SK-N-SH (cell line): ENCODE data around the gene FAF2. TPM values are rescaled to one million over a fixed set of nuclear protein-coding genes. Genes with fewer than 3 reads are reported as not detected.

Experiments used
- CTCF ChIA-PET: fragments of 300-600, 350-600 bp; formaldehyde crosslinking; extraction: SDS; loops from one replicate; lab custom pipeline; 2021; lab: Yijun Ruan, JAX
- POLR2A ChIA-PET: fragments of 350-600 bp; sonication (Branson Sonifier 250); formaldehyde crosslinking; extraction: SDS; loops from one replicate; lab custom pipeline; 2020; ENCODE audit warnings: antibody characterized with exemption, inconsistent platforms; lab: Yijun Ruan, JAX
- DNase-seq: peaks from one replicate; pipeline ENCODE4 v3.0.0; 2012
- H2AFZ ChIP-seq: fragments of 200-600 bp; sonication (generic); 2 replicates; pipeline ENCODE4 v1.8.1; 2016; ENCODE audit warnings: antibody characterized with exemption, mild to moderate bottlenecking, low read depth
- H3F3A ChIP-seq: fragments of 200-600 bp; sonication (generic); replicated peaks from 2 replicates; pipeline ENCODE3; 2016; ENCODE audit warnings: antibody characterized with exemption, mild to moderate bottlenecking; ENCODE audit not compliant: insufficient read depth
- H3K27ac ChIP-seq, 2 experiments: fragments of 200-500 bp in 1 of 2; fragments of 200-600 bp in 1 of 2; sonication (Bioruptor generic) in 1 of 2; sonication (generic), shearing (Covaris generic) in 1 of 2; 2 replicates each; pipeline versions ENCODE4 v1.5.1 to v1.6.1; 2014 to 2016; ENCODE audit warnings: low read depth in 2 of 2, inconsistent platforms in 1 of 2, low read length in 1 of 2, mild to moderate bottlenecking in 1 of 2, mixed read lengths in 1 of 2
- H3K27me3 ChIP-seq: fragments of 200-600 bp; sonication (generic), shearing (Covaris generic); 2 replicates; pipeline ENCODE4 v1.6.1; 2016; ENCODE audit warnings: mixed run types; ENCODE audit not compliant: insufficient read depth
- H3K36me3 ChIP-seq, 2 experiments: fragments of 200-500 bp in 1 of 2; fragments of 200-600 bp in 1 of 2; sonication (Bioruptor generic) in 1 of 2; sonication (generic) in 1 of 2; replicated peaks in 1 of 2; 2 replicates each; pipeline versions ENCODE3 to v1.5.1; 2014 to 2016; ENCODE audit warnings: low read length in 1 of 2, mild to moderate bottlenecking in 1 of 2; ENCODE audit not compliant: insufficient read depth in 2 of 2, control insufficient read depth in 1 of 2
- H3K4me1 ChIP-seq, 2 experiments: fragments of 200-500 bp in 1 of 2; fragments of 200-600 bp in 1 of 2; sonication (Bioruptor generic) in 1 of 2; sonication (generic), shearing (Covaris generic) in 1 of 2; 2 replicates each; pipeline versions ENCODE4 v1.5.1 to v1.6.1; 2014 to 2016; ENCODE audit warnings: low read depth in 1 of 2, low read length in 1 of 2, mixed run types in 1 of 2; ENCODE audit not compliant: insufficient read depth in 2 of 2, control insufficient read depth in 1 of 2
- H3K4me2 ChIP-seq: fragments of 200-600 bp; sonication (generic), shearing (Covaris generic); 2 replicates; pipeline ENCODE4 v1.6.1; 2017; ENCODE audit warnings: mixed run types
- H3K4me3 ChIP-seq, 2 experiments: fragments of 200-500 bp in 1 of 2; fragments of 200-600 bp in 1 of 2; sonication (Bioruptor generic) in 1 of 2; sonication (generic), shearing (Covaris generic) in 1 of 2; 2 replicates each; pipeline versions ENCODE4 v1.5.1 to v1.8.1; 2014 to 2016; ENCODE audit warnings: low read depth in 2 of 2, inconsistent platforms in 1 of 2, low read length in 1 of 2, mild to moderate bottlenecking in 1 of 2, mixed read lengths in 1 of 2, moderate library complexity in 1 of 2
- H3K79me2 ChIP-seq: fragments of 200-600 bp; sonication (generic); 2 replicates; pipeline ENCODE4 v1.8.1; 2017; ENCODE audit warnings: mild to moderate bottlenecking; ENCODE audit not compliant: insufficient read depth
- H3K9ac ChIP-seq: fragments of 200-600 bp; sonication (generic); 2 replicates; pipeline ENCODE4 v1.6.1; 2017; ENCODE audit warnings: mixed run types
- H3K9me2 ChIP-seq: fragments of 200-600 bp; sonication (generic); 2 replicates; pipeline ENCODE4 v1.6.1; 2017; ENCODE audit warnings: mixed run types
- H3K9me3 ChIP-seq: fragments of 200-600 bp; sonication (generic); 2 replicates; pipeline ENCODE4 v1.6.1; 2017; ENCODE audit warnings: mixed run types, mild to moderate bottlenecking, moderate library complexity
- H4K20me1 ChIP-seq: fragments of 200-600 bp; sonication (generic); 2 replicates; pipeline ENCODE4 v1.6.1; 2017; ENCODE audit warnings: mild to moderate bottlenecking, mixed run types; ENCODE audit not compliant: insufficient read depth
- CHD2 ChIP-seq: fragments of 150-350 bp; IDR thresholded peaks from 2 replicates; pipeline ENCODE4 v1.6.1; 2018; ENCODE audit warnings: low read length; ENCODE audit not compliant: partially characterized antibody
- EZH2phosphoT487 ChIP-seq: fragments of 200-600 bp; sonication (generic); IDR thresholded peaks from 2 replicates; pipeline ENCODE4 v1.6.1; 2017; ENCODE audit warnings: low read depth, mixed run types, mild to moderate bottlenecking, antibody characterized with exemption, moderate library complexity, borderline replicate concordance
- FOSL2 ChIP-seq: IDR thresholded peaks from 2 replicates; pipeline ENCODE4 v1.4.0; 2012; ENCODE audit warnings: low read depth, mild to moderate bottlenecking, moderate library complexity, borderline replicate concordance
- FOXM1 ChIP-seq: IDR thresholded peaks from 2 replicates; pipeline ENCODE4 v1.4.0; 2012; ENCODE audit warnings: low read depth, mild to moderate bottlenecking
- GABPA ChIP-seq: IDR thresholded peaks from 2 replicates; pipeline ENCODE4 v1.4.0; 2012; ENCODE audit warnings: low read depth, mild to moderate bottlenecking
- GATA2 ChIP-seq: sonication (generic); formaldehyde crosslinking; IDR thresholded peaks from 2 replicates; pipeline ENCODE4 v1.5.0; 2020; ENCODE audit warnings: mild to moderate bottlenecking, missing genetic modification reagents
- IRF3 ChIP-seq: fragments of 150-350 bp; IDR thresholded peaks from 2 replicates; pipeline ENCODE4 v1.6.1; 2016; ENCODE audit warnings: mild to moderate bottlenecking, low read depth, low read length
- JUND ChIP-seq: IDR thresholded peaks from 2 replicates; pipeline ENCODE4 v1.4.0; 2012
- MEF2A ChIP-seq: IDR thresholded peaks from 2 replicates; pipeline ENCODE4 v1.4.0; 2012; ENCODE audit warnings: low read depth, borderline replicate concordance
- MXI1 ChIP-seq: IDR thresholded peaks from 2 replicates; pipeline ENCODE4 v1.6.1; 2012; ENCODE audit warnings: mild to moderate bottlenecking, low read depth, low read length, improper control_type of control experiment
- NFIC ChIP-seq: IDR thresholded peaks from 2 replicates; pipeline ENCODE4 v1.4.0; 2012; ENCODE audit warnings: borderline replicate concordance
- PBX3 ChIP-seq: IDR thresholded peaks from 2 replicates; pipeline ENCODE4; 2012
- POLR2AphosphoS5 ChIP-seq: IDR thresholded peaks from 2 replicates; pipeline ENCODE4 v1.6.1; 2012; ENCODE audit warnings: low read depth, low read length
- RCOR1 ChIP-seq: fragments of 150-350 bp; IDR thresholded peaks from 2 replicates; pipeline ENCODE4 v1.6.1; 2017; ENCODE audit warnings: antibody characterized with exemption, low read length
- RFX5 ChIP-seq: IDR thresholded peaks from 2 replicates; pipeline ENCODE4 v1.6.1; 2012; ENCODE audit warnings: mild to moderate bottlenecking, improper control_type of control experiment, low read length
- RXRA ChIP-seq: IDR thresholded peaks from 2 replicates; pipeline ENCODE4 v1.4.0; 2012; ENCODE audit warnings: low read depth, mild to moderate bottlenecking, borderline replicate concordance
- SIN3A ChIP-seq: IDR thresholded peaks from 2 replicates; pipeline ENCODE4 v1.6.1; 2012; ENCODE audit warnings: low read depth, mild to moderate bottlenecking, low read length, moderate library complexity, borderline replicate concordance
- TAF1 ChIP-seq: IDR thresholded peaks from 2 replicates; pipeline ENCODE4 v1.6.1; 2012; ENCODE audit warnings: low read depth, mild to moderate bottlenecking, low read length, moderate library complexity, borderline replicate concordance
- TCF12 ChIP-seq: IDR thresholded peaks from 2 replicates; pipeline ENCODE4 v1.4.0; 2012
- TEAD4 ChIP-seq: IDR thresholded peaks from 2 replicates; pipeline ENCODE4 v1.4.0; 2012; ENCODE audit warnings: mild to moderate bottlenecking, borderline replicate concordance; ENCODE audit not compliant: insufficient read depth
- USF1 ChIP-seq: IDR thresholded peaks from 2 replicates; pipeline ENCODE4 v1.4.0; 2012; ENCODE audit warnings: low read depth, borderline replicate concordance
- YY1 ChIP-seq: IDR thresholded peaks from 2 replicates; pipeline ENCODE4 v1.4.0; 2012; ENCODE audit warnings: low read depth, mild to moderate bottlenecking
- WGBS: methylation state at CpG from one replicate; pipeline ENCODE4 v1.1.6; 2017; ENCODE audit warnings: low lambda C conversion rate; 5-methylcytosine and 5-hydroxymethylcytosine counted together
- polyA plus RNA-seq, 3 experiments: library from polyadenylated mRNA; depleted of rRNA; stranded (reverse); fragments of >200 nt; gene quantifications; 2 replicates each; pipeline ENCODE4 v1.2.3, GENCODE V29; 2012

Gene FAF2
- polyA plus RNA-seq, 1 of the 3 experiments (the other 2 are of a cell fraction): 25.5 TPM

GRCh38 chr5:176519810-176520720 lies 71.9 kb downstream of the FAF2 start:
- Histone ChIP-seq H3K27ac (no peak overlapping the region), H3K9me3 (no peaks in the 10 kb centered on the region), H3F3A (peaks cover 3% of the 10 kb centered on the region), H3K9me2 (no peaks in the 10 kb centered on the region), H2AFZ (no peak overlapping the region), H3K9ac (no peak overlapping the region), H3K27me3 (no peaks in the 10 kb centered on the region), H3K4me3 (no peak overlapping the region), H3K79me2 (no peaks in the 10 kb centered on the region), H4K20me1 (no peaks in the 10 kb centered on the region), H3K4me2 (no peak overlapping the region), H3K36me3 (no peaks in the 10 kb centered on the region), H3K4me1 (no peaks in the 10 kb centered on the region)
- ChIA-PET POLR2A (no interaction called here), CTCF (no interaction called here)
- TF ChIP-seq TCF12 (no peak), PBX3 (no peak), FOSL2 (no peak), RFX5 (no peak), GABPA (no peak), SIN3A (no peak), TEAD4 (no peak), IRF3 (no peak), MXI1 (no peak), JUND (no peak), GATA2 (CRISPR knock-in tag) (no peak), RCOR1 (no peak), TAF1 (no peak)
- WGBS: 80% methylated on average over 14 of the region's 16 CpGs
- DNase-seq: no peak

GRCh38 chr5:176521286-176521685 lies 73.1 kb downstream of the FAF2 start:
- DNase-seq: no peak
- Histone ChIP-seq H3K9me3 (no peaks in the 10 kb centered on the region), H3K27me3 (no peaks in the 10 kb centered on the region), H4K20me1 (no peaks in the 10 kb centered on the region), H3K9ac (no peak overlapping the region), H3K4me1 (no peaks in the 10 kb centered on the region), H3K4me3 (no peak overlapping the region), H3F3A (peaks cover 3% of the 10 kb centered on the region), H3K27ac (no peak overlapping the region), H3K9me2 (no peaks in the 10 kb centered on the region), H3K79me2 (no peaks in the 10 kb centered on the region), H3K4me2 (no peak overlapping the region), H3K36me3 (no peaks in the 10 kb centered on the region), H2AFZ (no peak overlapping the region)
- WGBS: 78% methylated on average over 7 of the region's 7 CpGs
- CTCF ChIA-PET: interaction anchor here (0.7 to 1.5 kb wide), 4 partner anchors 15 to 74 kb away, joined by 3 to 4 read pairs (median 3); no protein-coding TSS in a partner anchor
- POLR2A ChIA-PET: no interaction called here
- TF ChIP-seq RXRA (no peak), YY1 (no peak), POLR2AphosphoS5 (no peak), USF1 (no peak), TCF12 (no peak), IRF3 (no peak), CHD2 (no peak), TEAD4 (no peak), MEF2A (no peak), GATA2 (CRISPR knock-in tag) (no peak), EZH2phosphoT487 (no peak), NFIC (no peak), PBX3 (no peak), FOXM1 (no peak)
